Measurements from ENCODE around the gene KCNJ6.

KCNJ6 gene

GRCh38 chr21:37903396-37903795 is 12.9 kb downstream of the KCNJ6 start:
- DNase-seq: no peak

GRCh38 chr21:37899146-37899545 is 17.1 kb downstream of the KCNJ6 start:
- no peak for DNase-seq

- no peak for DNase-seq
These were observed 19.5 kb downstream of the KCNJ6 start for GRCh38 chr21:37896788-37897187.

GRCh38 chr21:37891972-37892371 is 24.3 kb downstream of the KCNJ6 start:
- DNase-seq: no peak

- DNase-seq: no peak
These were observed 27.6 kb downstream of the KCNJ6 start for GRCh38 chr21:37888659-37889058.

GRCh38 chr21:37886726-37887299 is 29.4 kb downstream of the KCNJ6 start:
- DNase-seq: no peak

- DNase-seq: no peak
These were observed 30.1 kb downstream of the KCNJ6 start for GRCh38 chr21:37886120-37886519.

- DNase-seq: peak; percentile 88
These were observed 37.2 kb downstream of the KCNJ6 start for GRCh38 chr21:37878946-37879660.

GRCh38 chr21:37877888-37878684 is 38.2 kb downstream of the KCNJ6 start:
- no peak for DNase-seq

- DNase-seq: peak; percentile 50
These were observed 39.1 kb downstream of the KCNJ6 start for GRCh38 chr21:37877171-37877570.

- no peak for DNase-seq
These were observed 39.7 kb downstream of the KCNJ6 start for GRCh38 chr21:37876561-37876960.

GRCh38 chr21:37874904-37875780 is 41.1 kb downstream of the KCNJ6 start:
- no peak for DNase-seq

GRCh38 chr21:37874481-37874880 is 41.8 kb downstream of the KCNJ6 start:
- no peak for DNase-seq

- DNase-seq: peak; percentile 19
These were observed 42.6 kb downstream of the KCNJ6 start for GRCh38 chr21:37873655-37874054.

- peak; percentile 80 for DNase-seq
These were observed 45.0 kb downstream of the KCNJ6 start for GRCh38 chr21:37871121-37871862.

GRCh38 chr21:37870221-37870620 is 46.0 kb downstream of the KCNJ6 start:
- DNase-seq: no peak

GRCh38 chr21:37869661-37870060 is 46.6 kb downstream of the KCNJ6 start:
- no peak for DNase-seq

GRCh38 chr21:37868446-37869295 is 47.6 kb downstream of the KCNJ6 start:
- DNase-seq: peak; percentile 87

GRCh38 chr21:37866027-37866426 is 50.2 kb downstream of the KCNJ6 start:
- no peak for DNase-seq

GRCh38 chr21:37865156-37865555 is 51.1 kb downstream of the KCNJ6 start:
- DNase-seq: no peak

GRCh38 chr21:37863842-37864241 is 52.4 kb downstream of the KCNJ6 start:
- DNase-seq: peak; percentile 80
